Measurements from ENCODE around the gene LRBA. TPM values are rescaled to one million over a fixed set of nuclear protein-coding genes. Genes with fewer than 3 reads are reported as not detected.

Gene LRBA
- total and polyA plus RNA-seq, 2 donors (not counting 3 experiments of a cell fraction or from before 2014, with no cell fraction given), result 18.0 to 35.1 TPM

DNA sequence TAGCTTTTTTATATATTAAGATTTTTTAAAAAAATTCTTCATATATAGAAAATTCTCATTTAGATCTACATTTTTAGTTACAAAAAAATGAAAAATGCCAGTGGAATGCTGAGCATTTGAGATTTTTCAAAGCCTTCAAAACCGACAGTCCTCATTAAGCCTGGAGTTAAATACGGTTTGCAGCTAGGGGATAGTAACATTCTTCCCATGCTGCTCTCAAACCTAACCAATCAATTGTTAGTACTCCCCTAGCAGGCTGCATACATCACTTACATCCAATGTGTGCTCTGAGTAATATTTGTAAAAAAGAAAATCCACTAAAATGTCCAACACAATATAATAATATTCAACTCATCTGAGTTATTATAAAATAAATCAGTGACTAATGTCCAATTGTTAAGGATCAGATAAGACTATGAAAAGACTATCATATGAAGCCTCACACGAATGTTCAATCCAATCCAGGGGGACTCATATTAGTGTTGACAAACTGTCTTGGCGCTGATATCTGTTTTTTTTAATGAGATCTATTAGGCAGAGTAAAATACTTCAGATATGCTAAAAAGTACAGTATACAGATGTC is 660.8 kb downstream of the LRBA start:
- Histone ChIP-seq H3K4me1 (ENCODE audit: control insufficient read depth, extremely low read depth, insufficient read depth, low read length) (no peaks in the 10 kb centered on the region), H3K4me3 (replicated peaks in 1 of 3; ENCODE audit: insufficient read depth in 1 of 3, low read depth in 1 of 3, low read length in 3 of 3) (no peak overlapping the region), H2AFZ (ENCODE audit: low read depth, low read length) (no peak overlapping the region), H3K9me3 (replicated peaks; ENCODE audit: control insufficient read depth, insufficient read depth, low read length) (no peaks in the 10 kb centered on the region), H3K79me2 (ENCODE audit: control insufficient read depth, insufficient read depth, low read length) (no peaks in the 10 kb centered on the region), H3K36me3 (ENCODE audit: control insufficient read depth in 2 of 2, extremely low read depth in 1 of 2, insufficient read depth in 2 of 2, low read length in 2 of 2) (no peaks in the 10 kb centered on the region), H3K9ac (replicated peaks; ENCODE audit: extremely low read depth, insufficient read depth, low read length) (no peak overlapping the region), H3K27ac (ENCODE audit: insufficient read depth, low read depth, low read length) (no peak overlapping the region), H3K27me3 (ENCODE audit: control insufficient read depth in 2 of 2, insufficient read depth in 2 of 2, low read length in 2 of 2) (no peaks in the 10 kb centered on the region), H4K20me1 (replicated peaks; ENCODE audit: control insufficient read depth, extremely low read depth, insufficient read depth, low read length) (no peaks in the 10 kb centered on the region), H3K9me1 (replicated peaks; ENCODE audit: control insufficient read depth, extremely low read depth, insufficient read depth, low read length) (no peaks in the 10 kb centered on the region), H3K4me2 (ENCODE audit: insufficient read depth, low read length) (no peak overlapping the region)
- dilution Hi-C loops (cut with MboI; ENCODE audit: extremely low pct_ligation_motif_present, low sequenced_read_pairs) (no loop called here), intact Hi-C loops (cut with micrococcal nuclease) (no loop called here)
- BruUV-seq (replicated peaks), result no TSS peak
- CTCF ChIA-PET, result interaction anchor here (1.0 to 2.2 kb wide), 2 partner anchors 14 to 512 kb away, joined by 3 to 7 read pairs; no protein-coding TSS in a partner anchor
- POLR2A ChIA-PET, result no interaction called here
- DNase-seq (ENCODE audit: low read depth, low spot score), result no peak
- no peak for TF ChIP-seq JUN (IDR thresholded peaks at IDR 0.05; ENCODE audit: borderline replicate concordance, insufficient read depth, insufficient read length, low read depth)
- no peak for TF ChIP-seq MYC (IDR thresholded peaks at IDR 0.05; ENCODE audit: low read depth, low read length)
- TF ChIP-seq, protein P1, sequence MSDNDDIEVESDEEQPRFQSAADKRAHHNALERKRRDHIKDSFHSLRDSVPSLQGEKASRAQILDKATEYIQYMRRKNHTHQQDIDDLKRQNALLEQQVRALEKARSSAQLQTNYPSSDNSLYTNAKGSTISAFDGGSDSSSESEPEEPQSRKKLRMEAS (IDR thresholded peaks at IDR 0.05; ENCODE audit: insufficient read depth, insufficient read length), result no peak
- TF ChIP-seq POLR2A (IDR thresholded peaks at IDR 0.05; ENCODE audit: low read depth, low read length), result no peak
- TF ChIP-seq GATA2 (IDR thresholded peaks at IDR 0.05; ENCODE audit: insufficient read depth, insufficient read length, low read depth, low read length), result no peak
- TF ChIP-seq POLR2AphosphoS5 (IDR thresholded peaks at IDR 0.05; ENCODE audit: insufficient read depth, low read depth, low read length), result no peak
- no peak for TF ChIP-seq FOS (IDR thresholded peaks at IDR 0.05; ENCODE audit: borderline replicate concordance, insufficient read depth, low read length)
- no peak for TF ChIP-seq EZH2 (IDR thresholded peaks at IDR 0.05; ENCODE audit: borderline replicate concordance, low read depth, low read length, severe bottlenecking)
- no peak for FAIRE-seq
